ENCODE measurements around the gene AMIGO2.

Gene AMIGO2

GRCh38 chr12:47038270-47038748, 41.5 kb downstream of the AMIGO2 start:
- Histone ChIP-seq H3K27ac (no peak overlapping the region), H3K4me3 (ENCODE audit: low read depth in 1 of 2, low read length in 1 of 2) (no peak overlapping the region), H3K36me3 (no peaks in the 10 kb centered on the region), H3K27me3 (no peaks in the 10 kb centered on the region), H3K4me1 (ENCODE audit: control insufficient read depth in 1 of 2, insufficient read depth in 1 of 2, low read depth in 1 of 2, low read length in 1 of 2) (no peaks in the 10 kb centered on the region), H3K9me3 (no peaks in the 10 kb centered on the region)
- TF ChIP-seq CTCF (IDR thresholded peaks at IDR 0.05) = no peak

GRCh38 chr12:47035484-47035883, 44.3 kb downstream of the AMIGO2 start:
- H3K36me3 ChIP-seq = no peaks in the 10 kb centered on the region
- H3K9me3 ChIP-seq = no peaks in the 10 kb centered on the region
- no peak overlapping the region for H3K4me3 ChIP-seq (ENCODE audit: low read depth in 1 of 2, low read length in 1 of 2)
- H3K27me3 ChIP-seq = no peaks in the 10 kb centered on the region
- TF ChIP-seq CTCF (IDR thresholded peaks at IDR 0.05) = no peak
- no peaks in the 10 kb centered on the region for H3K4me1 ChIP-seq (ENCODE audit: control insufficient read depth in 1 of 2, insufficient read depth in 1 of 2, low read depth in 1 of 2, low read length in 1 of 2)
- H3K27ac ChIP-seq = no peak overlapping the region

DNA sequence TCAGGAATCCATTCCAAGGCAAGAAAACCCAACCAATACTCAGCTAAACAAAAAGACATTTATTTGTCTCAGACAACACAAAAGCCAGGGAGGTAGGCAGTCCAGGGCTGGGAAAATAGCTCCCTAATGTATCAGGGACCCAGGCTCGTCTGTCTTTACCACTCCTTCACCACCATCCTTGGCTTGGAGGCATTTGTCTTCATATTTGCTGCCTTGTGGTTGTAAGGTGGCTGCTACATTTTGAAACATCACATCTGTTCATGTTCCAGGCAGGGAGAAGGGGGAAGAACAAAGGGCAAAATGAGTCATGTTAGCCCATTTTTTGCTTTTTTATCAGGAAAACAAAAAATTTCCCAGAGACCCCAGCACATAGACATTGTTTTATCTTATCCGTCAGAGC, 45.1 kb downstream of the AMIGO2 start:
- TF ChIP-seq CTCF (IDR thresholded peaks at IDR 0.05) = no peak
- Histone ChIP-seq H3K36me3 (no peaks in the 10 kb centered on the region), H3K27me3 (no peaks in the 10 kb centered on the region), H3K4me1 (ENCODE audit: control insufficient read depth in 1 of 2, insufficient read depth in 1 of 2, low read depth in 1 of 2, low read length in 1 of 2) (no peaks in the 10 kb centered on the region), H3K4me3 (ENCODE audit: low read depth in 1 of 2, low read length in 1 of 2) (no peak overlapping the region), H3K9me3 (no peaks in the 10 kb centered on the region), H3K27ac (no peak overlapping the region)

- TF ChIP-seq CTCF (IDR thresholded peaks at IDR 0.05) = no peak
- Histone ChIP-seq H3K27ac (no peak overlapping the region), H3K36me3 (no peaks in the 10 kb centered on the region), H3K9me3 (no peaks in the 10 kb centered on the region), H3K4me1 (ENCODE audit: control insufficient read depth in 1 of 2, insufficient read depth in 1 of 2, low read depth in 1 of 2, low read length in 1 of 2) (no peaks in the 10 kb centered on the region), H3K27me3 (no peaks in the 10 kb centered on the region), H3K4me3 (ENCODE audit: low read depth in 1 of 2, low read length in 1 of 2) (no peak overlapping the region)
These were observed 45.8 kb downstream of the AMIGO2 start for GRCh38 chr12:47033789-47034555.

GRCh38 chr12:47033081-47033480, 46.7 kb downstream of the AMIGO2 start:
- Histone ChIP-seq H3K27ac (no peak overlapping the region), H3K27me3 (no peaks in the 10 kb centered on the region), H3K36me3 (no peaks in the 10 kb centered on the region), H3K4me3 (ENCODE audit: low read depth in 1 of 2, low read length in 1 of 2) (no peak overlapping the region), H3K9me3 (no peaks in the 10 kb centered on the region), H3K4me1 (ENCODE audit: control insufficient read depth in 1 of 2, insufficient read depth in 1 of 2, low read depth in 1 of 2, low read length in 1 of 2) (no peaks in the 10 kb centered on the region)
- no peak for TF ChIP-seq CTCF (IDR thresholded peaks at IDR 0.05)

Measured in neutrophil (primary cell).